Mucosa of descending colon (tissue), 3 donors: ENCODE measurements around the gene DOCK9. TPM values are rescaled to one million over a fixed set of nuclear protein-coding genes. Genes with fewer than 3 reads are reported as not detected.
A peak's percentile ranks its signal among the peaks of the same experiment; 100 is the strongest.

Source experiments
- ATAC-seq: fragments of 200-7000 bp; cut with Tn5 transposase; one replicate; pipeline ENCODE4 v1.9.1; 2020; ENCODE audit warnings: mild to moderate bottlenecking, moderate library complexity
- DNase-seq, 3 donors: peaks; one replicate each; pipeline ENCODE4 v3.0.0-alpha.2; 2020
- H3K36me3 ChIP-seq: fragments of 200-600 bp; one replicate; pipeline ENCODE4 v1.8.0; 2021; ENCODE audit warnings: low read depth, mild to moderate bottlenecking
- H3K4me1 ChIP-seq: fragments of 200-600 bp; one replicate; pipeline ENCODE4 v1.8.0; 2021; ENCODE audit warnings: low read depth, mild to moderate bottlenecking
- H3K4me3 ChIP-seq: fragments of 200-600 bp; one replicate; pipeline ENCODE4 v1.8.0; 2021; ENCODE audit warnings: mild to moderate bottlenecking
- H3K9me3 ChIP-seq: fragments of 200-600 bp; one replicate; pipeline ENCODE4 v1.8.0; 2021; ENCODE audit warnings: mild to moderate bottlenecking
- CTCF ChIP-seq: fragments of 200-600 bp; IDR thresholded peaks from one replicate; pipeline ENCODE4 v1.8.0; 2022; ENCODE audit warnings: antibody characterized with exemption, mild to moderate bottlenecking
- intact Hi-C, 2 donors: fragments of 100-400 bp; cut with DNase I in 1 of 2; cut with micrococcal nuclease in 1 of 2; formaldehyde crosslinking; loops; one replicate each; pipeline versions ENCODE4 v1.11.0 to v1.11.1; 2022; cut with DNase I, micrococcal nuclease
- total RNA-seq, 3 donors: library from RNA; stranded (reverse); fragmentation: NEBNext Ultra II Directional in 2 of 3; extraction: Animal tissue kit (Norgen Biotek cat#: 25700) in 2 of 3; gene quantifications; one replicate each; pipeline versions ENCODE4 v1.2.1 to v1.2.4, GENCODE V29; 2021 to 2023
- donor health status: DM: no; HTN: no; CAD: no; lungs with moderate emphysema.
- donor health status: DM: no; HTN: no; CAD: no.
- donor health status: DM: no; HTN: yes; CAD: no.

Gene DOCK9
- total RNA-seq, 3 donors from 2014 or later: 52.0 to 136 (median 54.4) TPM

GRCh38 chr13:98809345-98809777 lies 168.5 kb downstream of the DOCK9 start:
- TF ChIP-seq CTCF: no peak
- DNase-seq: no peak
- Histone ChIP-seq H3K36me3 (no peaks in the 10 kb centered on the region), H3K4me3 (no peak overlapping the region), H3K4me1 (no peaks in the 10 kb centered on the region), H3K9me3 (no peaks in the 10 kb centered on the region)
- intact Hi-C loops: no loop called here
- ATAC-seq: no peak

- DNase-seq (no peak), ATAC-seq (no peak)
- no peaks in the 10 kb centered on the region for H3K4me1 ChIP-seq
- no peak overlapping the region for H3K4me3 ChIP-seq
- H3K9me3 ChIP-seq: no peaks in the 10 kb centered on the region
- intact Hi-C loops: no loop called here
- no peaks in the 10 kb centered on the region for H3K36me3 ChIP-seq
- no peak for TF ChIP-seq CTCF
Observed at GRCh38 chr13:98807774-98808173, 170.1 kb downstream of the DOCK9 start.

DNA sequence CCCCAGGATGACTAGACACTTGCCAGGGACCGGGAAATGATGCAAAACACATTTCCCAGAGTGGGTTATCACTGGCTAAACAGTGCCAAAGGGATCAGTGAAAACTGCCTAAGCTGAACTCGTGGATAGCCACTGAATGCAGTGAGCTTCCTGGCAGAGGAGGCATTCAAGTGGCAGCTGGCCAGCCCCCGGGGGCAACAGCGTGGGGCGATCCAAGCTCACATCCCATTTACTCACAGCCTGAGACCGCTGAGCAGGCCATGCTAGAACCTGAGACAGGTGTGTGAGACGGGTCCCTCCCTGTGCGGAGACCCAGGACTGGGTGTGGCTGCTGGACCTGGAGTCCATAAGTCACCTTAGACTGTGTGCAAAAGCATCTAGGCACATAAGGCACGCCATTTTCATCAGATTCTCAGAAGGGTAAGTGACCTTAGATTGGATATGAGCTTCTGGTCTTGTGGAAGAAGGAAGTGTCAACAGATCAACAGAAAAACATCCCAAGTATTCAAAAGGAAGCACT lies 173.5 kb downstream of the DOCK9 start:
- peak; percentile 24 for ATAC-seq

DNA sequence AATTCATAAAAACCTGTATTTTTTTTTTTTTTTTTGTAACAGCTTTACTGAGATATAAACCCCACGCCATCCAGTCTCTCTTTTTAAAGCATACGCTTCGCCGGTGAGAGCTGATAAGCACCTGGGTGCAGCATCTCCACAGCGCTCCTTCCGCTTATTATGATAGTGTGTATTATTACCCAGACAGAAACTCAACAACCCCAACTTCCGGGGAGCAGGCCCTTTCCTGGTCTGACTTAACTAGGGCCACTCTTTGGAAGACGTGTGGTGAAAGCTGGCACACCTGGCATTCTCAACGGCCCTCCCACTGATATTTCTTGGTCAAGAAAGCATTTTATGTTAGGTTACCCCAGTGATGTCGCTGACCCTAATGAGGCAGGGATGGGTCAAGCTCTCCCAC lies 173.9 kb downstream of the DOCK9 start:
- no peaks in the 10 kb centered on the region for H3K9me3 ChIP-seq
- ATAC-seq: no peak
- no peaks in the 10 kb centered on the region for H3K4me1 ChIP-seq
- TF ChIP-seq CTCF: no peak
- DNase-seq: no peak
- H3K36me3 ChIP-seq: no peaks in the 10 kb centered on the region
- intact Hi-C loops: no loop called here
- no peak overlapping the region for H3K4me3 ChIP-seq

More for the DNA sequence above, 173.5 kb downstream of the DOCK9 start:
- DNase-seq: no peak
- Histone ChIP-seq H3K36me3 (no peaks in the 10 kb centered on the region), H3K9me3 (no peaks in the 10 kb centered on the region), H3K4me1 (no peaks in the 10 kb centered on the region), H3K4me3 (no peak overlapping the region)
- no peak for TF ChIP-seq CTCF
- intact Hi-C loops: no loop called here

DNA sequence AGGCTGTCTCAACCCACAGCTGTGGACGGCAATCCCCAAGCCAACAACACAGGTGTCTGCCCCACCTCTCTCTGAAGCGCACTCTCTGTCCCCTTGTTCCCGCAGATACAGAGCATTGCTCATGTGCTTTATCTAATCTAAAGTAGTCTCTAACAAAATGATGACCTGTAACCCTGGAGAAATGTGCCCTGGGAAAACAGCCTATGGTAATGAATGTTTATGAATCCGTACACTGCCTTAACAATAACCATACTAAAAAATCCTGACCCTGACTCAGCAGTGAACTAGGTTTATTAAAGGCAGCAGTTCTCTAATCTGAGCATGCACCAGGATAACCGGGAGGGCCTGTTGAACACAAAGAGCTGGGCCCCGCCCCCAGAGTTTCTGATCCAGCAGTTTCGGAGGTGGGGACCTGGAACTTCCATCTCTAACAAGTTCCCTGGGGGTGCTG lies 174.7 kb downstream of the DOCK9 start:
- no peak for TF ChIP-seq CTCF
- Histone ChIP-seq H3K4me3 (no peak overlapping the region), H3K9me3 (no peaks in the 10 kb centered on the region), H3K4me1 (no peaks in the 10 kb centered on the region), H3K36me3 (no peaks in the 10 kb centered on the region)
- intact Hi-C loops: no loop called here
- ATAC-seq (peak; percentile 62), DNase-seq (no peak)

DNA sequence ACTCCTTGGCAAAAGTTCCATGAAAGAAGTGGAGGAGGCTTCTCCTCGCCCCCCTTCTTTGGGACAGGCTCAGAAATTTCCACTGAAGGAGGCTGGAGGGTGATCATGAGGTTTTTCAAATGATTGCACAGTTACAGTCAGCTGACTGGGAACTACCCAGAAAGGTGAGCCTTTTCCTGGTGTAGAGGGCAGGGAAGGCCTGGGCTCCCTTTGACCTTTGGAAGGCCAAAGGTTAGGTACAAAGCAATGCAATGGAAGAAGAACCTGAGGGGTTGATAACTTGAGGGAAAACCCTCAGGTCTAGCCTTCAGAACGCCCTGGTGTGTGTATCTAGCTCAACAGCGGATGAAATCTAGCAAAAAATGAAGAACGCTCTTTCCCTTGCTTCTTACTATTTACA lies 175.3 kb downstream of the DOCK9 start:
- peak; percentile 74 for ATAC-seq

More for the DNA sequence above, 175.3 kb downstream of the DOCK9 start:
- Histone ChIP-seq H3K9me3 (no peaks in the 10 kb centered on the region), H3K36me3 (no peaks in the 10 kb centered on the region), H3K4me1 (no peaks in the 10 kb centered on the region), H3K4me3 (no peak overlapping the region)
- intact Hi-C loops: no loop called here
- TF ChIP-seq CTCF: no peak
- no peak for DNase-seq
